Stimulated activated CD4-positive, alpha-beta T cell treated with anti-CD3 and anti-CD28 coated beads, Interleukin-1b, Interleukin-23, amount 100 ng/mL, for 24 hours (primary cell): ENCODE measurements around the gene RANGRF.

Source experiments
- DNase-seq, 4 experiments: peaks; one replicate each; pipeline ENCODE4 v3.0.0-alpha.2; 2020; ENCODE audit warnings: low read depth in 4 of 4, low spot score in 1 of 4

Gene RANGRF

DNA sequence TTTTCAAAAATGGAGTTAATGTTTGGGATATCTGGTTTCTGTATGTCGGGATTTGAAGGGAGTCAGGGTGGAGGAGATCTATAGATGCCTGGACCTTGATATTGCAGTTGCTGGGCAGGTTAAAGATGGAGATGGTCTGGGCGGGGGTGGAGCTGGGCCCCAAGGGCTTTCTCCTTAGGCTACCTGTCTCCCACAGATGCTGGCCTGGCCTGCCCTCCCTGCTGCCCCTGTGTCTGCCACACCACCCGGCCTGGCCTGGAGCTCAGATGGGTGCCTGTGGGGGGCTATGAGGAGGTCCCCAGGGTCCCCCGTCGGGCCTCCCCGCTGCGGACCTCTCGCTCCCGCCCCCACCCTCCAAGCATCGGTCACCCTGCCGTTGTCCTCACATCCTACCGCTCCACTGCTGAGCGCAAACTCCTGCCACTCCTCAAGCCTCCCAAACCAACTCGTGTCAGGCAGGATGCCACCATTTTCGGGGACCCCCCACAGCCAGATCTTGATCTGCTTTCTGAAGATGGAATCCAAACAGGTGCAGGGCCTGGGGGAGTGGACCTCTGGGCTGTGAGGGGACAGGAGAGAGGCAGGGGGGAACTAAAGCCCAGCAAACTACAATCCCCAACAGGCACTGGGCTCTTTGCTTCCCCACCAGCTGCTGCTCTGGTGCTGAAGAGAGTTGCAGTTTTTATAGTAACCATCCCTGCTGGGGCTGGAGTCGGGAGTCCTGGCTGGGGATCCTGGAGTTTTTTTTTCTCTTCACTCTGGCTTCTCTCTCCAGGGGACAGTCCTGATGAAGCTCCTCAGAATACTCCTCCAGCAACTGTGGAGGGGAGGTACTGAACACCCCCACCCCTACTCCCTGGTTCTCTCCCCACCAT, 24.5 kb downstream of the RANGRF start:
- DNase-seq = no peak

DNA sequence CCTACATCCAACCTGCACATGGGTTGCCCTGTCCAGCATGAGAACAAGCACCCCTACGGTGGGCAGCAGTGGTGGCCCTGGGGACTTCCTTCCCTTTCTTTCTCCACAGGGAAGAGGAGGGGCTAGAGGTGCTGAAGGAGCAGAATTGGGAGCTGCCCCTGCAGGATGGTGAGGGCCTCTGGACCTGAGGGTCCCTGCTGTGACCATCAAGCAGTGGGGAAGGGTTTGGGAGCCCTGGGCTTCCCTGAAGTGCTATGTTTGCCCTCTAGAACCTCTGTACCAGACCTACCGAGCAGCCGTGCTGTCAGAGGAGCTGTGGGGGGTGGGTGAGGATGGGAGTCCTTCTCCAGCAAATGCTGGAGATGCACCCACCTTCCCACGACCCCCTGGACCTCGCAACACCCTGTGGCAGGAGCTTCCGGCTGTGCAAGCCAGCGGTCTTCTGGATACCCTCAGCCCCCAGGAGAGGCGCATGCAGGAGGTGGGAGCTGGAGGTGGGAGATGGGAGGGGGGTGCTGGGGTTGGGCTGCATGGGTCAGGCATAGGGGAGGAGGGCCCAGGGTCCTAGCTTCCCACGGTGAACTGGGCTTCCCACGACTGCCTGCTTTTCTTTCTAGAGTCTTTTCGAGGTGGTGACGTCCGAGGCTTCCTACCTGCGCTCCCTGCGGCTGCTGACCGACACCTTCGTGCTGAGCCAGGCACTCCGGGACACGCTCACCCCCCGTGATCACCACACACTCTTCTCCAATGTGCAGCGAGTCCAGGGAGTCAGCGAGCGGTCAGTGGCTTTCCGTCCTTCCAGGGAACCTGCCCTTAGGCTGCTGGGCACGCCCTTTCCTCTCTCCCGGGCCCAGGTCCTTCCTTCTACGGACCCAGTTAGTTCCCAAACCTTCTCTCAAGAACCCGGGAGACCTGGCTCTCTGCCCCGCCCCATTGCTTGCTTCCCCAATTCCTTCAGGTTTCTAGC, 26.6 kb downstream of the RANGRF start:
- DNase-seq = no peak

GRCh38 chr17:8315764-8316217, 27.3 kb downstream of the RANGRF start:
- DNase-seq = no peak

GRCh38 chr17:8318010-8318935, 29.8 kb downstream of the RANGRF start:
- DNase-seq = no peak

DNA sequence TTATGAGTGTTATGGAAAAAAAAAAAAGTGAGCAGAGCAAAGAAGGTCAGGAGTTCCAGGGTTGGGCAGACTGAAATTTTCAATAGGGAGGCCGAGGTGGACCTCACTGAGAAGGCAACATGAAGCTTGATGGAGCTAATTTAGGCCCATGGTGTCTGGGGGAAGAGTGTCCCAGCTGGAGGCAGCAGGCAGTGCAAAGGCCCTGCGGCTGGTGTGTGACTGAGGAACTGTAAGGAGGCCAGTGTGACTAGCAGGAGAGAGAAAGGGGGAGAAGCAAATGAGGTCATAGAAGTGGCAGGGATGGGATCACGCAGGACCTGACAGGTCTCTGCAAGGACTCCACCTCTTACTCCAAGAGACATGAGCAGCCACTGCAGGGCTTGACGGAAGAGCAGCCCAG, 31.8 kb downstream of the RANGRF start:
- no peak for DNase-seq

DNA sequence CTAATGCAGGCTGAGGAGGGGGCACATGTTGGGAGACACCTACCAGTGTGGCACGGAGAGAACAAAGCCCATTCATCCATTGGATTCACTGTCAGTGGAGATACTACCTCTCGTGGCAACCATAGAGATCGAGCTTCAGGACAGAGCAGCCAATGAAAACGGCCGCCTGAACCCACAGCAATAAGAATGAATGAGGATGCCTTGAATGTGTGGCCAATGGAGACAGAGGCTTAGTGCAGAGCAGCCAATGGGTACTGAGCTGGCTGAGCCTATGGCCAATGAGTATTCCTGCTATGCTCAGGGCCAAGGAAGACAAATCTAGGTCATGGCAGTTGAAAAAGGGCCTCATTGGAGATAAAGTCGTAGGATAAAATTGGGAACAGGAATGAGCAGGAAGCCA, 32.5 kb downstream of the RANGRF start:
- DNase-seq = no peak

GRCh38 chr17:8322061-8322460, 33.6 kb downstream of the RANGRF start:
- DNase-seq = no peak

DNA sequence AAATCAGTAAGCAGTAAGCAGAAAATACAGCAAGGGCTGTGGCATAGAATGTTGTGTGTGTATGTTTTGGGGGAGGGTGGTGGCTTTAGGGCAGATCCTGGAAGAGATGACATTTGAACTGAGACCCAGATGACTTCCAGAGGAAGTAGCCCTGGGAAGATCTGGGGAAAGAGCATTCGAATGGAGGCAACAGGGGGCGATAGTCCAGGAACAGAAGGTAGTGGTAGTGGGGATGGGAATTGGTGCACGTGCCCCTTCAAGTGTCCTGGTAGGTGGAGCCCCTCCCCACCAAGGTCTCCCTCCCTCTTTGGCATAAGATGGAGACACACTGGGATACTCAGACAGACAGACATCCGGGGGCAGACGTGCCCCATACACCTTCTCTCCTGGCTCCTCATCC, 35.7 kb downstream of the RANGRF start:
- no peak for DNase-seq

GRCh38 chr17:8324923-8325322, 36.5 kb downstream of the RANGRF start:
- no peak for DNase-seq

GRCh38 chr17:8326511-8327302, 38.2 kb downstream of the RANGRF start:
- peak in 1 of 4 experiments; percentile 10 for DNase-seq

DNA sequence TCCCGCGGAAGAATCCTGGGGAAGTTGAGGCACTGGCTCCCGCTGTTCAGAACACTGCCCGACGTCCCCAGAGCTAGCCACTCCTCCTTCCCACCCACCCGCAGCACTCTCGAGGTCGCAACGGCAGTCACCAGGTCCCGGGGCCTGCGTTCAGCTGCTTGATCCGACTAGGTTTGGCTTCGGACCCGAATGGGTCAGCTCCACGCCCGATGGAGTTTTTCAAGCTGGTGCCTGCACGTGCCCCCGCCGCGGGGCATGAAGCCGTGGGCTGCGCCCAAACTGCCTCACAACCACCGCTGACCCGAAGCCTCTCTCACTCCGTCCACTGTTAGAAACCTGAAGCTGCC, 38.8 kb downstream of the RANGRF start:
- no peak for DNase-seq

GRCh38 chr17:8332128-8332527, 43.7 kb downstream of the RANGRF start:
- no peak for DNase-seq

- DNase-seq = no peak
These were observed 44.2 kb downstream of the RANGRF start for GRCh38 chr17:8332688-8333087.

DNA sequence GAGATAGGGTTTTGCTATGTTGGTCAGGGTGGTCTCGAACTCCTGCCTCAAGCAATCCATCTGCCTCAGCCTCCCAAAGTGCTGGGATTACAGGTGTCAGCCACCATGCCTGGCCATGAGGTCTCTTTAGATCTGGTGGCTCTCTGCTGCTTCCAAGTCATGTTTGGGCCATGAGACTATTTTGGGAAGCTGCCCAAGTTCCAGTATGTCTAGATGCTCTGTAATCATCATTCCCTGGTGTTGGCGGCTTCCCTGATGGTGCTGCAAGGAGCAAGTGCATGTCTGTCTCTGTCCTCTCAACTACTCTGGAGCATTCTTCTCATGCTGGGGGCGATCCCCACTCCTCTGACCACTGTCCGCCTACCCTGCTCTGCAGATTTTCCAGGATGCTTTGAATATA, 44.8 kb downstream of the RANGRF start:
- DNase-seq = no peak

GRCh38 chr17:8337802-8338752, 49.6 kb downstream of the RANGRF start:
- no peak for DNase-seq

- DNase-seq = no peak
These were observed 50.3 kb downstream of the RANGRF start for GRCh38 chr17:8338753-8339140.

DNA sequence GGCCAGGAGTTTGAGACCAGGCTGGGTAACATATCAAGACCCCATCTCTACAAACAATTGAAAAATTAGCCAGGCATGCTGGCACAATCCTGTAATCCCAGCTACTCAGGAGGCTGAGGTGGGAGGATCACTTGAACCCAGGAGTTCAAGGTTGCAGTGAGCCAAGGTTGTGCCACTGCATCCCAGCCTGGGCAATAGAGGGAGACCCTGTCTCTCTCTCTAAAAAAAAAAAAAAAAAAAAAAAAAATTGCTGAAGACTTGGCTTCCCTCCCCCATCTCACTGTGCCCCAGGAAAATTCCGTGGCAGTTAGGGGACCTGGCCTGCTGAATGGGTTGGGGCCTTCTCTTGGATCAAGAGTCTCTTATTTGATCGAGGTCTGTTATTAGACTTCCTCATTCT, 51.1 kb downstream of the RANGRF start, which contains the start of gene ODF4:
Gene ODF4, plus strand, starts transcription at position 301 of the 400 bp plus-strand sequence. CDS start 212 bp downstream, outside the sequence.
- DNase-seq = no peak
